BE2C (cell line): ENCODE data around the gene OTUD4.
"Not testable (repeated sequence)": the region's sequence is repeated elsewhere in the genome, so short reads cannot be mapped to it uniquely, and the experiment has no call there.

Experiments used
- DNase-seq: peaks from one replicate; pipeline ENCODE4 v3.0.0-alpha.2; 2020
- H3K27me3 ChIP-seq: fragments of 250-450 bp; sonication (Bioruptor Pico); 2 replicates; pipeline ENCODE4 v1.5.1; 2020; ENCODE audit warnings: mild to moderate bottlenecking
- H3K36me3 ChIP-seq: fragments of 250-450 bp; sonication (Bioruptor Pico); 2 replicates; pipeline ENCODE4 v1.5.1; 2020; ENCODE audit warnings: mild to moderate bottlenecking
- H3K4me1 ChIP-seq: fragments of 250-450 bp; sonication (Bioruptor Pico); 2 replicates; pipeline ENCODE4 v1.5.1; 2020
- H3K4me3 ChIP-seq: 2 replicates; pipeline ENCODE4 v1.5.1; 2011; ENCODE audit warnings: low read depth, low read length
- H3K9me3 ChIP-seq: fragments of 250-450 bp; sonication (Bioruptor Pico); 2 replicates; pipeline ENCODE4 v1.5.1; 2020
- CTCF ChIP-seq: IDR thresholded peaks from 2 replicates; pipeline ENCODE4 v1.5.1; 2012; ENCODE audit warnings: mild to moderate bottlenecking, low read depth, low read length

The OTUD4 gene

GRCh38 chr4:145148980-145149379, 31.4 kb downstream of the OTUD4 start:
- no peaks in the 10 kb centered on the region for H3K9me3 ChIP-seq
- H3K4me3 ChIP-seq: no peak overlapping the region
- H3K27me3 ChIP-seq: no peaks in the 10 kb centered on the region
- no peaks in the 10 kb centered on the region for H3K4me1 ChIP-seq
- TF ChIP-seq CTCF: no peak
- DNase-seq: no peak
- H3K36me3 ChIP-seq: peaks cover 71% of the 10 kb centered on the region

DNA sequence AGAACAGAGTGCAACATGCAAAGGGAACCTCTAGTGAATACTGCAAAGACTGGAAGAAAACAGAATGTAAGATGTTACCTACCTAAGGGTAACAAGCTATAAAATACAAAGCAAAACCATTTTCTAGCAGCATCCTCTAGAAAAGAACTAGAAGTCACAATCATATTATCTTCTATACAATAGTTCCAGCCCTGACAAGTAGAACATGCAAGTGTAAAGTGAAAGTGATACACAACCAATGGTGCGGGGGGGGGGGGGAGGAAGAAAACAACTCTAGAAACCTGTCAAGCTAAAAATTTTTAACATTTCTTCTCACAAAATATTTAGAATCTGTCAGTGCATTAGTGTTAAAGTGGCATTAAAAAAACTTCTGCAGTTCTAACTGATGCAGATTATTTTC, 44.2 kb downstream of the OTUD4 start:
- not testable (repeated sequence) for H3K4me3 ChIP-seq, H3K4me1 ChIP-seq, H3K27me3 ChIP-seq, DNase-seq, H3K9me3 ChIP-seq
- peaks cover 40% of the 10 kb centered on the region for H3K36me3 ChIP-seq

GRCh38 chr4:145132511-145133098, 47.8 kb downstream of the OTUD4 start:
- Histone ChIP-seq H3K36me3 (peaks cover 35% of the 10 kb centered on the region), H3K9me3 (no peaks in the 10 kb centered on the region), H3K4me3 (no peak overlapping the region), H3K27me3 (no peaks in the 10 kb centered on the region), H3K4me1 (no peaks in the 10 kb centered on the region)
- DNase-seq: no peak
- TF ChIP-seq CTCF: no peak

GRCh38 chr4:145131848-145132247, 48.5 kb downstream of the OTUD4 start:
- no peaks in the 10 kb centered on the region for H3K4me1 ChIP-seq
- TF ChIP-seq CTCF: no peak
- H3K36me3 ChIP-seq: peaks cover 41% of the 10 kb centered on the region

DNA sequence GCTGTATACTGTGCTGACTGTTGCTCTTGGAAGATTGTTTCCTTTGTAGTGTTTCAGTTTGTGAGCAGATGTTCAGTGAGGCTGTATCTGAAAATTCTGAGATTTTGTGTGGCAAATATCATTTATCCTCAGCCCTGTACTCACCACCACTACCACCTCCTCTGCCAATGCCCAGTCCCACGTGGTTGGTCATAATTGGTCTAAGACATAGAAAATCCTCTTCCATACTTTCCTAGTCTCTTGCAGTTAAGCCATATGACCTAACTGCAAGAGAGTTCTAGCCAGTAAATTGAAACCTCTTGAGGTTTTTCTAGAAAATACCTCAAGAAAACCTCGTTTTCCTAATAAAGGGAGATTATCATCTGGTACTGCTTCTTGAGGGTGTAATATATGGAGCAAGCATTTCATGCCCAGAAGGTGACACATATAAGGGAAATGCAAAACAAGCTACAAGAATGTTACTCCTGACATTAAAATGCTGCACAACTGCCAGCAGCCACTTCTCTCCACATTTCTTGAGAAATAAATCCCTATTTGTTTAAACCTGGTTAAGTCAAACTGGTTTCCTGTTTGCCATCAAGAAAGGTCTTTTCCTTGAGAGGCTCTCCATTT, 49.5 kb downstream of the OTUD4 start:
- Histone ChIP-seq H3K4me1 (no peaks in the 10 kb centered on the region), H3K27me3 (no peaks in the 10 kb centered on the region), H3K36me3 (peaks cover 50% of the 10 kb centered on the region), H3K9me3 (no peaks in the 10 kb centered on the region), H3K4me3 (no peak overlapping the region)
- no peak for DNase-seq
- TF ChIP-seq CTCF: no peak

More at GRCh38 chr4:145131848-145132247, 48.5 kb downstream of the OTUD4 start:
- DNase-seq: no peak
- Histone ChIP-seq H3K4me3 (no peak overlapping the region), H3K9me3 (no peaks in the 10 kb centered on the region), H3K27me3 (no peaks in the 10 kb centered on the region)

GRCh38 chr4:145130130-145130529, 50.3 kb downstream of the OTUD4 start:
- Histone ChIP-seq H3K36me3 (peaks cover 58% of the 10 kb centered on the region), H3K4me1 (no peaks in the 10 kb centered on the region), H3K4me3 (no peak overlapping the region), H3K27me3 (no peaks in the 10 kb centered on the region), H3K9me3 (no peaks in the 10 kb centered on the region)
- DNase-seq: no peak
- TF ChIP-seq CTCF: no peak
